GM12891 (cell line): ENCODE results near the gene NRDE2.

ENCODE experiments used
- POLR2A ChIP-seq: IDR thresholded peaks from 2 replicates; pipeline ENCODE4 v1.6.1; 2011; ENCODE audit warnings: low read depth, low read length, control low read depth
- POLR2AphosphoS5 ChIP-seq: IDR thresholded peaks from 2 replicates; pipeline ENCODE4 v1.6.1; 2011; ENCODE audit warnings: low read depth, low read length, control low read depth
- TAF1 ChIP-seq: IDR thresholded peaks from 2 replicates; pipeline ENCODE4 v1.6.1; 2011; ENCODE audit warnings: low read depth, low read length, control low read depth

DNA sequence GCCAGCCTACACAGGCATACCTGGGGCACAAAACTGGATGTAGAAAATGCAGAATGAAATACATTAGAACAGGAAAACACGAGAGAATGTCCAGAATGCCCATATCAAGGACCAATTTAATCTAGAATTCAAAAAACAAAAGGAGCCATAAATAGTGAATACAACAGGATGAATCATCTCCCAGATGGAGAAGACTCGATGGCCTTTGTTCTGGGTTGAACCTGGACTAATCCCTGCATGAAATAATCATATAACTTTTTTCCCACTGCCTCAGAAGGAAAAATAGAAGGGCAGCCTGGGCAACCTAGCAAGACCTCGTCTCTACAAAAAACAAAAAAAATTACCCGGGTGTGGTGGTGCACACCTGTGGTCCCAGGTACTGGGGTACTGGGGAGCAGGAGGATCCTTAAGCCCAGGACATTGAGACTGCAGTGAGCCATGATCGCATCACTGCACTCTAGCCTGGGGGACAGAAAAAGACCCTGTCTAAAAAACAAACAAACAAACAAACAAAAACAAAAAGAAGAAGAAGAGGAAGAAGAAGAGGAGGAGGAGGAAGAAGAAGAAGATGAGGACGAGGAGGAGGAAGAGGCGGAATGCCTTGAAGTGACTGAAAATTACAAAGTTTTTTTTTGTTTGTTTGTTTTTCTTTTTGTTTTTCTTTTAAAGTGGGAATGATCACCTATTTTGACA is 30.3 kb upstream of the NRDE2 start:
- TF ChIP-seq TAF1: no peak
- no peak for TF ChIP-seq POLR2AphosphoS5
- TF ChIP-seq POLR2A: no peak
